Endodermal cell (in vitro differentiated cells): ENCODE measurements around the gene OR4A16. TPM values are rescaled to one million over a fixed set of nuclear protein-coding genes. Genes with fewer than 3 reads are reported as not detected.

ENCODE experiments used
- DNase-seq: peaks from one replicate; pipeline ENCODE4 v3.0.0-alpha.2; 2017
- H3K27ac ChIP-seq: 2 replicates; pipeline ENCODE4 v1.5.1; 2013; ENCODE audit warnings: mild to moderate bottlenecking, low read depth, low read length, moderate library complexity
- H3K27me3 ChIP-seq: 2 replicates; pipeline ENCODE4 v1.6.1; 2013; ENCODE audit warnings: mild to moderate bottlenecking, low read length, moderate library complexity; ENCODE audit not compliant: insufficient read depth, control insufficient read depth, poor library complexity, severe bottlenecking
- H3K36me3 ChIP-seq: 2 replicates; pipeline ENCODE4 v1.7.0; 2013; ENCODE audit warnings: mild to moderate bottlenecking, low read length, moderate library complexity; ENCODE audit not compliant: control insufficient read depth, insufficient read depth
- H3K4me1 ChIP-seq: one replicate; pipeline ENCODE4 v1.7.0; 2013; ENCODE audit warnings: low read length; ENCODE audit not compliant: control insufficient read depth, insufficient read depth
- H3K4me3 ChIP-seq: 2 replicates; pipeline ENCODE4 v1.5.1; 2013; ENCODE audit warnings: mild to moderate bottlenecking, low read length, moderate library complexity
- H3K9ac ChIP-seq: 2 replicates; pipeline ENCODE4 v1.6.1; 2013; ENCODE audit warnings: mild to moderate bottlenecking, low read length, moderate library complexity; ENCODE audit not compliant: poor library complexity, severe bottlenecking; ENCODE audit errors: extremely low read depth
- H3K9me3 ChIP-seq: 2 replicates; pipeline ENCODE4 v1.6.1; 2013; ENCODE audit warnings: mild to moderate bottlenecking, low read length, moderate library complexity; ENCODE audit not compliant: control insufficient read depth
- H3K27ac Mint-ChIP-seq: 2 replicates; pipeline ENCODE4 v1.8.0; 2020; ENCODE audit warnings: mixed read lengths
- H3K27me3 Mint-ChIP-seq: 2 replicates; pipeline ENCODE4 v1.8.0; 2021; ENCODE audit warnings: mild to moderate bottlenecking, mixed read lengths; ENCODE audit not compliant: insufficient read depth
- H3K36me3 Mint-ChIP-seq: 2 replicates; pipeline ENCODE4 v1.8.0; 2020; ENCODE audit warnings: low read depth, mixed read lengths
- H3K4me1 Mint-ChIP-seq: 2 replicates; pipeline ENCODE4 v1.8.0; 2020; ENCODE audit warnings: mixed read lengths
- H3K4me3 Mint-ChIP-seq: 2 replicates; pipeline ENCODE4 v1.8.0; 2020; ENCODE audit warnings: mild to moderate bottlenecking, moderate library complexity, mixed read lengths
- H3K9me3 Mint-ChIP-seq: 2 replicates; pipeline ENCODE4 v1.8.0; 2020; ENCODE audit warnings: mild to moderate bottlenecking, mixed read lengths
- CTCF ChIP-seq: fragments of 200-600 bp; sonication (generic); conservative IDR thresholded peaks from 2 replicates; pipeline ENCODE4 v1.5.0; 2021; ENCODE audit warnings: antibody characterized with exemption, mild to moderate bottlenecking
- WGBS, 2 experiments: methylation state at CpG; one replicate each; pipeline versions ENCODE4 v1.1.5 to v1.1.7; 2013; ENCODE audit warnings: missing lambda C conversion rate in 2 of 2, mixed read lengths in 1 of 2; ENCODE audit not compliant: insufficient coverage in 1 of 2, insufficient read length in 1 of 2; 5-methylcytosine and 5-hydroxymethylcytosine counted together
- total RNA-seq, 2 donors: library from RNA; stranded (reverse); fragmentation: NEBNext Ultra II Directional in 1 of 2; extraction: Animal tissue kit (Norgen Biotek cat#: 25700) in 1 of 2; gene quantifications; 2 replicates in 1 of 2; 3 replicates in 1 of 2; pipeline ENCODE4 v1.2.1, GENCODE V29; 2021

Gene OR4A16
- total RNA-seq, 2 donors from 2014 or later = not detected

- H3K36me3 Mint-ChIP-seq = no peaks in the 10 kb centered on the region
- no peak overlapping the region for H3K4me3 Mint-ChIP-seq
- H3K27ac Mint-ChIP-seq = no peak overlapping the region
- H3K27me3 ChIP-seq = no peaks in the 10 kb centered on the region
- no peak overlapping the region for H3K27ac ChIP-seq
- peaks cover 67% of the 10 kb centered on the region for H3K9me3 Mint-ChIP-seq
- no peak overlapping the region for H3K9ac ChIP-seq
- DNase-seq = no peak
- 15% methylated on average over 1 of the region's 1 CpG; no CpG with 5 or more reads in 1 of the 2 experiments for WGBS, 2 experiments
- no peaks in the 10 kb centered on the region for H3K4me1 Mint-ChIP-seq
- no peaks in the 10 kb centered on the region for H3K36me3 ChIP-seq
- no peaks in the 10 kb centered on the region for H3K27me3 Mint-ChIP-seq
- peaks cover 66% of the 10 kb centered on the region for H3K9me3 ChIP-seq
- no peak for TF ChIP-seq CTCF
- H3K4me3 ChIP-seq = no peak overlapping the region
- H3K4me1 ChIP-seq = no peaks in the 10 kb centered on the region
These were observed 6.0 kb downstream of the OR4A16 start for GRCh38 chr11:55349032-55349431.

- H3K9me3 ChIP-seq = peaks cover 89% of the 10 kb centered on the region
- peak; percentile 17 for TF ChIP-seq CTCF
- H3K36me3 ChIP-seq = no peaks in the 10 kb centered on the region
- no peak overlapping the region for H3K4me3 ChIP-seq
- WGBS, 2 experiments = 5% methylated on average over 1 of the region's 1 CpG; no CpG with 5 or more reads in 1 of the 2 experiments
- H3K9ac ChIP-seq = no peak overlapping the region
- H3K27me3 ChIP-seq = no peaks in the 10 kb centered on the region
- H3K27me3 Mint-ChIP-seq = no peaks in the 10 kb centered on the region
- no peak overlapping the region for H3K27ac ChIP-seq
- H3K27ac Mint-ChIP-seq = no peak overlapping the region
- no peaks in the 10 kb centered on the region for H3K4me1 ChIP-seq
- H3K4me1 Mint-ChIP-seq = no peaks in the 10 kb centered on the region
- H3K4me3 Mint-ChIP-seq = no peak overlapping the region
- no peak for DNase-seq
- H3K36me3 Mint-ChIP-seq = no peaks in the 10 kb centered on the region
- peaks cover 94% of the 10 kb centered on the region for H3K9me3 Mint-ChIP-seq
These were observed 14.7 kb downstream of the OR4A16 start for GRCh38 chr11:55357560-55358184.

GRCh38 chr11:55367674-55368073 lies 24.7 kb downstream of the OR4A16 start, which contains the start of gene OR4A15:
Gene OR4A15, plus strand, starts transcription at chr11:55367974. Its CDS starts 0 bp downstream, at chr11:55367974.
- Histone ChIP-seq H3K4me3 (no peak within 1 kb of the TSS), H3K27me3 (no peaks in the 10 kb centered on the region), H3K9ac (no peak within 1 kb of the TSS), H3K36me3 (no peaks in the 10 kb centered on the region), H3K9me3 (peaks cover 74% of the 10 kb centered on the region), H3K4me1 (no peaks in the 10 kb centered on the region), H3K27ac (no peak within 1 kb of the TSS)
- no peak for TF ChIP-seq CTCF
- no peak for DNase-seq
- H3K9me3 Mint-ChIP-seq = peaks cover 77% of the 10 kb centered on the region
- no peaks in the 10 kb centered on the region for H3K4me1 Mint-ChIP-seq
- no peaks in the 10 kb centered on the region for H3K27me3 Mint-ChIP-seq
- H3K27ac Mint-ChIP-seq = no peak within 1 kb of the TSS
- 55 to 63% methylated on average over 3 to 4 of the region's 4 CpGs for WGBS, 2 experiments
- no peak within 1 kb of the TSS for H3K4me3 Mint-ChIP-seq
- no peaks in the 10 kb centered on the region for H3K36me3 Mint-ChIP-seq

Other genes starting within 250 kb of the OR4A16 start
- gene TRIM48, start 81.0 kb upstream of the OR4A16 start, total RNA-seq = not detected
- gene OR4A15, start 24.8 kb downstream of the OR4A16 start, total RNA-seq = not detected
- gene OR4C15, start 211.3 kb downstream of the OR4A16 start, total RNA-seq = not detected
- not detected for gene OR4C16, start 228.9 kb downstream of the OR4A16 start, total RNA-seq